Prostate gland (tissue), 1 donor: ENCODE results near the gene SLC16A12.

Experiments used
- POLR2A ChIP-seq: fragments of 450-650 bp; IDR thresholded peaks from one replicate; pipeline ENCODE4 v1.6.1; 2016; ENCODE audit warnings: antibody characterized with exemption, mild to moderate bottlenecking
- POLR2AphosphoS5 ChIP-seq: sonication (generic); formaldehyde crosslinking; IDR thresholded peaks from one replicate; pipeline ENCODE4 v1.6.1; 2017; ENCODE audit warnings: antibody characterized with exemption

- TF ChIP-seq POLR2A (no peak), POLR2AphosphoS5 (no peak)
Observed at GRCh38 chr10:89550509-89550908, 15.1 kb upstream of the SLC16A12 start.
